Fibroblast of lung (primary cell): ENCODE measurements around the gene MAML3. TPM values are rescaled to one million over a fixed set of nuclear protein-coding genes. Genes with fewer than 3 reads are reported as not detected.

Source experiments
- DNase-seq, 2 donors: peaks; one replicate each; pipeline versions ENCODE4 v3.0.0 to v3.0.0-alpha.2; 2010; ENCODE audit warnings: low read depth in 2 of 2
- H2AFZ ChIP-seq: 2 replicates; pipeline ENCODE4 v1.5.1; 2012; ENCODE audit warnings: low read length, control low read depth, inconsistent platforms
- H3K27ac ChIP-seq: 2 replicates; pipeline ENCODE4 v1.5.1; 2011; ENCODE audit warnings: low read length, control low read depth; ENCODE audit not compliant: insufficient read depth
- H3K27me3 ChIP-seq: 2 replicates; pipeline ENCODE4 v1.5.1; 2011; ENCODE audit warnings: mild to moderate bottlenecking, low read length; ENCODE audit not compliant: control insufficient read depth, insufficient read depth
- H3K36me3 ChIP-seq: 2 replicates; pipeline ENCODE4 v1.5.1; 2011; ENCODE audit warnings: low read length; ENCODE audit not compliant: control insufficient read depth, insufficient read depth
- H3K4me1 ChIP-seq: 2 replicates; pipeline ENCODE4 v1.5.1; 2011; ENCODE audit warnings: low read length; ENCODE audit not compliant: control insufficient read depth, insufficient read depth; ENCODE audit errors: extremely low read depth
- H3K4me2 ChIP-seq: 2 replicates; pipeline ENCODE4 v1.5.1; 2011; ENCODE audit warnings: low read length, control low read depth; ENCODE audit not compliant: insufficient read depth; ENCODE audit errors: extremely low read depth
- H3K4me3 ChIP-seq, 4 experiments: fragments of 200-600 bp in 1 of 4; sonication (generic) in 1 of 4; replicated peaks in 1 of 4; 2 replicates each; pipeline ENCODE4 v1.5.1; 2011 to 2016; ENCODE audit warnings: low read length in 4 of 4, low read depth in 3 of 4, mild to moderate bottlenecking in 3 of 4, control low read depth in 2 of 4, inconsistent platforms in 1 of 4, mixed read lengths in 1 of 4; ENCODE audit not compliant: insufficient read depth in 1 of 4; ENCODE audit errors: control extremely low read depth in 1 of 4
- H3K79me2 ChIP-seq: 2 replicates; pipeline ENCODE4 v1.5.1; 2012; ENCODE audit warnings: mild to moderate bottlenecking, low read length, inconsistent platforms; ENCODE audit not compliant: control insufficient read depth, insufficient read depth
- H3K9ac ChIP-seq: 2 replicates; pipeline ENCODE4 v1.5.1; 2011; ENCODE audit warnings: mild to moderate bottlenecking, low read length, control low read depth; ENCODE audit not compliant: insufficient read depth
- H3K9me3 ChIP-seq: 2 replicates; pipeline ENCODE4 v1.5.1; 2012; ENCODE audit warnings: low read depth, low read length; ENCODE audit not compliant: control insufficient read depth, insufficient read depth
- H4K20me1 ChIP-seq: 2 replicates; pipeline ENCODE4 v1.5.1; 2011; ENCODE audit warnings: low read length; ENCODE audit not compliant: control insufficient read depth, insufficient read depth; ENCODE audit errors: extremely low read depth
- CTCF ChIP-seq, 2 donors: IDR thresholded peaks in 1 of 2; conservative IDR thresholded peaks in 1 of 2; 1 replicate in 1 of 2; 2 replicates in 1 of 2; pipeline ENCODE4 v1.5.1; 2011 to 2012; ENCODE audit warnings: low read length in 2 of 2, control low read depth in 1 of 2, inconsistent platforms in 1 of 2, low read depth in 1 of 2, mild to moderate bottlenecking in 1 of 2
- EZH2 ChIP-seq: IDR thresholded peaks from 2 replicates; pipeline ENCODE4 v1.5.1; 2012; ENCODE audit warnings: low read length, control low read depth, mild to moderate bottlenecking; ENCODE audit errors: missing control alignments
- polyA plus RNA-seq, 2 donors: library from polyadenylated mRNA; depleted of rRNA in 1 of 2; stranded (reverse) in 1 of 2; unstranded in 1 of 2; fragments of >200 nt; gene quantifications; 2 replicates each; pipeline ENCODE4 v1.2.1, GENCODE V29; 2011 to 2012; ENCODE audit warnings: missing spikeins in 1 of 2
- total RNA-seq: library from RNA; depleted of rRNA; stranded (reverse); fragments of >200 nt; gene quantifications from 2 replicates; pipeline ENCODE4 v1.2.1, GENCODE V29; 2014

Gene MAML3
- total and polyA plus RNA-seq, 2 donors (not counting 1 experiment from before 2014, with no cell fraction given): 2.0 to 2.8 TPM

GRCh38 chr4:139876337-139876941 lies 277.5 kb downstream of the MAML3 start:
- no peaks in the 10 kb centered on the region for H3K9me3 ChIP-seq
- H3K4me1 ChIP-seq: peaks cover 2% of the 10 kb centered on the region
- no peak for DNase-seq
- no peak for TF ChIP-seq EZH2
- no peak for TF ChIP-seq CTCF (conservative IDR thresholded peaks at IDR 0.05 in 1 of 2, IDR thresholded peaks at IDR 0.05 in 1 of 2; ENCODE audit: low read depth in 1 of 2, low read length in 2 of 2)
- H3K4me3 ChIP-seq: no peak overlapping the region
- no peaks in the 10 kb centered on the region for H3K79me2 ChIP-seq
- H3K9ac ChIP-seq: no peak overlapping the region
- no peaks in the 10 kb centered on the region for H3K36me3 ChIP-seq
- H2AFZ ChIP-seq: no peak overlapping the region
- no peak overlapping the region for H3K4me2 ChIP-seq
- H3K27me3 ChIP-seq: no peaks in the 10 kb centered on the region
- H4K20me1 ChIP-seq: no peaks in the 10 kb centered on the region
- H3K27ac ChIP-seq: no peak overlapping the region

- Histone ChIP-seq H3K79me2 (no peaks in the 10 kb centered on the region), H3K27ac (no peak overlapping the region), H3K4me2 (no peak overlapping the region), H2AFZ (no peak overlapping the region), H3K4me1 (peaks cover 2% of the 10 kb centered on the region), H3K9ac (no peak overlapping the region), H3K36me3 (no peaks in the 10 kb centered on the region), H4K20me1 (no peaks in the 10 kb centered on the region), H3K4me3 (no peak overlapping the region), H3K9me3 (no peaks in the 10 kb centered on the region), H3K27me3 (no peaks in the 10 kb centered on the region)
- TF ChIP-seq EZH2 (no peak), CTCF (conservative IDR thresholded peaks at IDR 0.05 in 1 of 2, IDR thresholded peaks at IDR 0.05 in 1 of 2; ENCODE audit: low read depth in 1 of 2, low read length in 2 of 2) (no peak)
- DNase-seq: no peak
These were observed 278.6 kb downstream of the MAML3 start for GRCh38 chr4:139875411-139875825.

- H3K27ac ChIP-seq: no peak overlapping the region
These were observed 280.7 kb downstream of the MAML3 start for GRCh38 chr4:139873111-139873860.

More at GRCh38 chr4:139873111-139873860, 280.7 kb downstream of the MAML3 start:
- Histone ChIP-seq H3K4me3 (no peak overlapping the region), H3K4me1 (peaks cover 2% of the 10 kb centered on the region), H2AFZ (no peak overlapping the region), H3K9ac (no peak overlapping the region), H3K79me2 (no peaks in the 10 kb centered on the region), H4K20me1 (no peaks in the 10 kb centered on the region), H3K36me3 (no peaks in the 10 kb centered on the region), H3K27me3 (no peaks in the 10 kb centered on the region), H3K4me2 (no peak overlapping the region), H3K9me3 (no peaks in the 10 kb centered on the region)
- DNase-seq: peak in 1 of 2 donors; percentile 85
- TF ChIP-seq CTCF (conservative IDR thresholded peaks at IDR 0.05 in 1 of 2, IDR thresholded peaks at IDR 0.05 in 1 of 2; ENCODE audit: low read depth in 1 of 2, low read length in 2 of 2): no peak
- TF ChIP-seq EZH2: no peak
